GM21390 (cell line): ENCODE data around the gene ZNF48.
"Not testable (repeated sequence)": the region's sequence is repeated elsewhere in the genome, so short reads cannot be mapped to it uniquely, and the experiment has no call there.

Experiments
- ATAC-seq: cut with Tn5 transposase; IDR thresholded peaks from one replicate; pipeline ENCODE4 v1.9.1; 2021; ENCODE audit not compliant: unreplicated experiment

Gene ZNF48

DNA sequence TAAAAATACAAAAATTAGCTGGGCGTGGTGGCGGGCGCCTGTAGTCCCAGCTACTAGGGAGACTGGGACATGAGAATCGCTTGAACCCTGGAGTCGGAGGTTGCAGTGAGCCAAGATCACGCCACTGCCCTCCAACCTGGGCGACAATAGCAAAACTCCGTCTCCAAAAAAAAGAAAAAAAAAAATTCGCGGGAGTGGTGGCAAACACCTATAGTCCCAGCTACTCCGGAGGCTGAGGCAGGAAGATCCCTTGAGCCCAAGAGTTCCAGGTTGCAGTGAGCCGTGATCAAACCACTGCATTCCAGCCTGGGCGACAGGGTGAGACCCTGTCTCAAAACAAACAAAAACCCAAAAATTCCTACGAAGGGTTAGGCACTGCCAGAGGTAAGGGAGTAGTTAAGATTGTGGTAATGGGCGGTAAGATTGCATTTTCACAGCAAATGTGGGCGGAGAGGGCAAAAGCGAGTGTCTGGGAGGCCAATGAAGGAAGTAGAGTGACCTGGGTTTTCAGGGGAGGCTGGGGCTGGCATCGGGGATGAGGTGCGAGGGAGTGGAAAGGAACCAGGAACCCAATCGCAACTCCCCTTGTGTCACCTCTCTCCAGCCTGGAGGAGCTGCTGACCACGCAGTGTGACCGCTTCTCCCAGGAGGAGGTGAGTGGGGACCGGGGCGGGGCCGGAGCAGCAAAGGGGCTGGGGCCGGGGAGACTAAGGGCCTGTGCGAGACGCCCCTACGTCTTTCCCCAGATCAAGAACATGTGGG lies 18.0 kb upstream of the ZNF48 start:
- ATAC-seq: no peak

DNA sequence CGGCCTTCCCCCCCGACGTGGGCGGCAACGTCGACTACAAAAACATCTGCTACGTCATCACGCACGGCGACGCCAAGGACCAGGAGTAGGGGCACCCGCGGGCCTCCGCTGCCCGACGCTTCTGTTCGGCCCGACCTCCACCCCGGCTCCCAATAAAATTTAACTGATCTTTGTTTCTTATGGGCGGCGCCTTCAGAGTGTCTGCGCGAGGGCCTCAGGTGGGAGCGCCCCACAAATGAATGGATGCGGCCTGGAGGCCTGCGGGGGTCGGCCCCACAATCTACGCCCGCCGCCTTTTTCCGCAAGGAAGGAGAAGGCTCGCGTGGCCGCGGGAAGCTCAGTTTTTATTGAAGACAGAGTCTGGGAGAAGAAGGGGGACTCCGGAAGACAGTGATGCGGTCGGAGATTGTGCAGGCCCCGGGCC lies 17.4 kb upstream of the ZNF48 start:
- peak; percentile 26 for ATAC-seq

DNA sequence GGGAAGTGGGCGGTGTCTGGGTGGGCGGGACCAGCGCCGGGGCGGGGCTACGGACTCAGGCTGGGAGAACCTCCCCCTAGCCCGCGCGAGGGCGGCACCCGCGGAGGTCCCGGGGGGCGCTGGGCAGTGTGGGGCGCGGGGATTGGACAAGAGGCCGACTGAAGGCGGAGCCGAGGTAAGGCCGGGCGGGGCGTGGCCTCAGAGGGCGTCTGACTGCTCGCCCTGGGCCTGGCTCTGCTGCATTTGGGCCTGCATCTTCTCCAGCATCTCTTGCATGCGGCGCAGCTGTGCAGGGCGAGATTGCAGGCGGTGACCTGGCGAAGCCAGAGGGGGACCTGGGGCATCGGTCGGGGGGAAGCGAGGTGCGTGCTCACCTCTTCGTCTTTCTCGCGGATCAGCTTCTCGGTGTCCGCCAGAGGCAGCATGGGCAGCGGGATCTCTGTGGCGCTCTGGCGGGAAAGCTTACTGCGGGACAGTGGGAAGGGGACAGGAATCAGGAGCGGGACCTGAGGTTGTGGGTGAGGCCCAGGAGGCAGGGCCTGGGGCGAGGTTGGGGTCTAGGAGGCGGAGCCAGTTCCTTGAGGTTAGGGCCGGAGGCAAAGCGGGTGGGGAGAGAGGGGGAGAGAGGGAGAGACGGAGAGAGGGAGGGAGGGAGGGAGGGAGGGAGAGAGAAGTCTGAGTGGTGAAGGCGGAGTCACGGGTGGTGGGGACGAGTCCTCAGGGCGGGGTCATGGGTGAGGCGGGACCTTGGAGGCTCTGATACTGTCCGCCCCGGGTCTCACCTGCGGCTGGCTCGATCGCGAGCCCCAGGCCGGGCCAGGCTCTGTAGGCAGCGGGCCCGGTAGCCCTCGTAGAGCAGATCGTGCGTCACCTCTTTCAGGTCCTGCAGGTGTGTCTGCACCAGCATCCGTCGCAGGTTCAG lies 16.7 kb upstream of the ZNF48 start:
- ATAC-seq: peak; percentile 78

DNA sequence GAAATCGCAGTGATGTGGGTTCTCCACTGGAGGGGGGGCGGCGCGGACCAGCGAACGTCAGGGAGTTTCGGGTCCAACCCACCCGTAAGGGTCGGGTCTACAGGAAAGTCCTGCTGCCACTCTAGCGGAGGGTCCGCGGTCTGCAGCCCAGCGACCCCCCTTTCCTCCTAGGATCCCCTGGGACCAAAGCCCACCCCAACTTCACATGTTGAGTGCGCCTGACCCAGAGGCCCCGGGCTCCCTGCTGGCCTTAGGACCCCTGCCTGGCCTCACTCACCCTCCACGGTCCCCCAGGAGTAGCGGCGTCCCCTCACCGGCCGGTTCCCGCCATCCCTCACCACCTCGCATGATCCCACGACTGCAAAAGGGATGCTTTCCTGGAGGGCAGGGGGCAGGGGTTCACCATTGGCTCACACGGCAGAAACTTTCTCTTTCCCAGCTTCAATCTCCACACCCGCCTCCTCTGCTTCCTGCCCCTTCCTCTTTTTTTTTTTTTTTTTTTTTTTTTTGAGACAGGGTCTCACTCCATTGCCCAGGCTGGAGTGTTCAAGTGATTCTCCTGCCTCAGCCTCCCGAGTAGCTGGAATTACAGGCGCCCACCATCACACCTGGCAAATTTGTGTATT lies 15.9 kb upstream of the ZNF48 start:
- ATAC-seq: no peak

DNA sequence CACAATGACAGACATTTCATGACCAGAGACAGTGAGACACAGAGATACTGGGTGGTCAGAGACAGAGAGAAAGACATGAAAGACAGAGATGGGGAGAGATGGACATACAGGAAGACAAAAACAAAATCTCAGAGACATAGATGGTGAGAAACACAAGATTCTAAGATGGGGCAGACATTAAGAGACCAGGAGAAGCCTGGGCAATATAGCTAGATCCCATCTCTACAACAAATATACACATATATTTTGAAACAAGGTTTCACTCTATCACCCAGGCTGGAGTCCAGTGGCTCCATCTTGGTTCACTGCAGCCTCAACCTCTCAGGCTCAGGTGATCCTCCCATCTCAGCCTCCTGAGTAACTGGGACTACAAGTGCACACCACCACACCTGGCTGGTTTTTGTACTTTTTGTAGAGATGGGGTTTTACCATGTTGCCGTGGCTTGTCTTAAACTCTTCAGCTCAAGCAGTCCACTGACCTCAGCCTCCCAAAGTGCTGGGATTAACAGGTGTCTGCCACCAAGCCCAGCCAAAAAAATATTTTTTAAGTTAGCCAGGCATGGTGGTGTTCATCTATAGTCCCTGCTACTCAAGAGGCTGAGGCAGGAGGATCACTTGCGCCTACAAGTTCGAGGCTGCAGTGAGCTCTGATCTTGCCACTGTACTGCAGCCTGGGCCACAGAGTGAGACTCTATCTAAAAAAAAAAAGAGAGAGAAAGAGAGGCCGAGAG lies 15.0 kb upstream of the ZNF48 start:
- no peak for ATAC-seq

DNA sequence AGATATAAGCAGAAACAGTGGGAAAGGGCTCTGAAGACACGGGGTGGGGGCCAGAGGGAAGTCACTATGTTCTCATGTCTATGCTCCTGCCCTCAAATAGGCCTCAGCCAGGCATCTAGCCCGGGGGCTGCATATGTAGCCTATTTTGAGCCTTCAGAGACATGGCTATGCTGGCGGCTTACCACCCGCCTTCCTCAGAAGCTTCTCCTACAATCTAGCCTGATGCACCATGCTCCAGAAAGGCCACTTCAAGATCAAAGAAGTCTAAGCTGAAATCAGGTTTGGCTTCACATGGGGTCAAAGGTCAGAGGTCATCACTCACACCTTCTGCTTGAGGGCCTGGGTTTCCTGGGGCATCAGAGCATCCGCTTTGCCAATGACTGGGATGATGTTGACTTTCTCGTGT lies 14.4 kb upstream of the ZNF48 start:
- no peak for ATAC-seq

DNA sequence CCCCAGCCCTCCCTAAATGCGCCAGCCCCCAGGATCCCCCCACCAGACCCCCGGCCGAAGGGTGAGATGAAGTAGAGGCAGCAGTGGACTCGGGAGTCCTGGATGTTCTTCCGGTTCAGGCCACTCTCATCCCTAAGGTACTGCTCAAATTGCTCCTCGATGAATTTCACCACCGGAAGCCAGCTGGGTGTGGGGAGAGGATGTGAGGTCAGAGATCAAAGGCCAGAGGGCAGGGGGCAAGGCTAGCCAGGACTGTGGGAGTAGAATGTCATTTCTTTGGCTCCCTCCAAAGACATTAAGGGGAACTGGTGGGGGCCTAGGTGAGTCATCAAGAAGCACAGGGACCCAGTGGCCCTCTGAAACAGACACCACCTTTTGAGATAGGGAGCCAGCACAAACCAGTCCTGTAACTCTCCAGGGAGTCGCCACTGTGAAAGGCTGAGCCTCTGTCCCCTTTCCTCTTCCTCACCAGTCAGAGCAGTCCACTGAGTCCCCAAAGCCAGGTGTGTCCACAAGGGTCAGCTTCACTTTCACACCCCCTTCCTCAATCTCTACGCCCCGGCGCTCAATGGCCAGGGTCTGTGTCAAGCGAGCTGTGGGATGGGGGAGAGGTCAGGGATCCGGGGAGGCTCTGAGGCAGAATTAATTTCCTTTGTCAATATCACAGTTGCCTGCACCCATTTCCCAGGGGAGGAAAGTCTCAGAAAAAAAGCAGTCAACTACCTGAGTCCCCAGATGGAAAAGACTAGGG lies 13.8 kb upstream of the ZNF48 start:
- no peak for ATAC-seq

DNA sequence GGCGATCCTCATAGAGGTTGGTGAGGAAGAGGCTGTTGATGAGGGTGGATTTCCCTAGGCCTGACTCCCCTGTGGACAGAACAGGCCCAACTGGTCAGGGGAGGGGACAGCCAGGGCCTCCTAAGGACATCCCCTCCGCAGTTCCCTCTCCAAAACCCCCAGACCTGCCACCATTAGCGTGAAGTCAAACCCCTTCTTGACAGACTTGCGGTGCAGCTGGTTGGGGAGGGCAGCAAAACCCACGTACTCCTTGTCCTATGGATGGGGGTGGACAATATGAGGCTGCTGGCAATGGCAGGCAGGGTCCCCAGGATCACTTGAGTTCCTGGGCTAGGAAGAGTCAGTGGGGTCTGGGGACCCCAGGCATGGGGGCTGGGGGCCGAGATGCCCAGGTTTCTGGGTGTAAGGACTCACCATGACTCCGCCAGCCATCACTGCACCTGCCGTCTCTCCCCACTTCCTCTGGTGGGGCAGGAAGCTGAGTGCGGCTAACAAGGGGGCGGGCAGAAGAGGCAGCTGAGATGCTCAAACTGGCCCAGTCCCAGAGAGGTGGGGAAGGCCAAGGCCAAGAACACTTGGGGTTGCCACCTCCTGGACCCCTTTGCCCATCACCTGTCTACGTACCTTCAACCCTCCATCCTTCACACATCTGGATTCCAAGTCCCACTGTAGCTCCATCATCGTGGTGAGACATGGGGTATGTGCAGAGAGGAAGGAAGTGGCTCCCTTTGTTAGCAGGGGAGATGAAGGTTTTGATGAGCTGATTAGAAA lies 12.9 kb upstream of the ZNF48 start, which contains the start of gene SEPTIN1:
SEPTIN1 (minus strand) TSS at position 451 of the 771 bp plus-strand sequence; CDS start at position 432, 19 bp downstream.
- no peak for ATAC-seq

DNA sequence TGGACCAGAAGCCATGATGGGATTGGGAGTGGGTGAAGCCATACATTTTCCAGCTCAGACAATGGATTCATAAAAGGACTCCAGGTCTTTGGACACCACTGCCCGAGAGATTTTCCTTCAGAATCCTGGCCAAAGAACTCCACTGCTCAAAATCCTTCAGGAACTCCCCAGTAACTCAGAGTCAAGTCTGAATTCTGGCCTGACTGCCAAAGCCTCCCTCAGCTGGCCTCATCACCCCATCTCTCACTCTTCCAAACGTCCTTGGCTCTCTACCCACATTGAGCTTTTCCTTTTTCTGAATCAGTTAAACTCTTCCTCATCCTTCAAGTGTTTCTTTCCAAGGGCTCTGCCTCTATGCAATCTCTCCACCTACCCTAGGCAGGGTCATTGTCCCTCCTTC lies 11.7 kb upstream of the ZNF48 start:
- no peak for ATAC-seq

DNA sequence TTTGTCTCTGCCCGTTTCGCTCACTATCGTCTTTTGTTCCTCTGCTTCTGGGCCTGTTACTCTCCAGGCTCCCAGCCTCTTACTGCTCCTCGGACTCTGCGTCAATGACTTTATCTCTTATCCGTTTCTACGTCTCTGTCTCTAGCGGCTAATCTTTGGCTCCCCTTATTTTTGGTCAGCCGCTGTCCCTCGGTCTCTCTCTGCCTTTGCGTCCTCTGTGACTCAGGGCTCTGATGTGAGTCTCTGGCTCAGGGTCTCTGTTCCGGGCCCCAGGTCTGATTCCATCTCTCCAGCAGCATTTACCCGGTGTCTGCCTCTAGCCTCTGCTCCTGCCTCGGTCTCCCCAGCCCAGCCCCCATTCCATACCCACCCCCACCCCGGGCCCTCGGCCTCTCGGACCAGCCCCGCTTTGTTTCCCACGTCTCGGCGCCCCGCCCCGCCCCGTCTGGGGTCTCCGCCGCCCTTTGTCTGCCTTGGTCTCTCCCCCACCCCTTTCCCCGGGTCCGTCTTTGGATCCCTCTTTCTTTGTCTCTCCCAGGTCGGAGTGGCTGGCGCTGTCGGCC lies 547 bp upstream of the ZNF48 start:
- no peak for ATAC-seq

DNA sequence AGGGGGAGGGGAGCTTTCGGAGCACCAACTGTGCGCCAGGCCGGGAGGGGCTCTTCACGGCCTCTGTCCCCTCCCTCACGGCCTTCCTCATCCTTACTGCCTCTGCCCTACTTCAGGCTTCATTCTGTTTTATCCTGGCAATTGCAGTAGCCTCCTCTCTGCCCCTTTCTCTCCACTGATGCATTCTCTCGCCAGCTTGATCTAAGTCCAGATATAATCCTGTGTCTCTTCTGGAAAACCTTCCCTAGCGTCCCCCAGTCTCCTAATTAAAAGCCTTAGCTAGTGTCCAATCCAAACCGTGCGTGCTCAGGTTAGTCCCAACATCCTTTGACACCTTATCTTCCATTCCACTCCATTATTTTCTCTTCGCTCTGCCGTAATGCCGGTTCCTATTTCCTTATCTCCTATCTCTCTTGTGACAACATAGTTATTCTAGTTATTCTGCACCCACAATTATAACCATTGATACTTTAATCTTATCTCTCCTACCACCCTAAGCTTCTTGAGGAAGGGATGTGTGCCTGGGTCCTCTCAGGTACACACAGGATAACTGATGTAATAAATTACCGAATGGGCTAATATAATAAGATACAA lies 869 bp downstream of the ZNF48 start:
- ATAC-seq: no peak

DNA sequence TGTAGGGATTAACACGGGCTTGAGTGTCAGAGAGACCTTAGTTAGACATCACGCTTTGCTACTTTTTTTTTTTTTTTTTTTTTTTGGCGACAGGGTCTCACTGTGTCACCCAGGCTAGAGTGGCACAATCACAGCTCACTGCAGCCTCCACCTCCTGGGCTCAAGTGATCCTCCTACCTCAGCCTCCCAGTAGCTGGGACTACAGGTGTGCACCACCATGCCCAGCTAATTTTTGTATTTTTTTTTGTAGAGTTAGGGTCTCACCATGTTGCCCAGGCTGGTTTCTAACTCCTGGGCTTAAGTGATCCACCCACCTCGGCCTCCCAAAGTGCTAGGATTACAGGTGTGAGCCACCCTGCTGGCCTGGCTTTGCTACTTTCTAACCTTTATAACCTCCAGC lies 1.4 kb downstream of the ZNF48 start:
- ATAC-seq: not testable (repeated sequence)

DNA sequence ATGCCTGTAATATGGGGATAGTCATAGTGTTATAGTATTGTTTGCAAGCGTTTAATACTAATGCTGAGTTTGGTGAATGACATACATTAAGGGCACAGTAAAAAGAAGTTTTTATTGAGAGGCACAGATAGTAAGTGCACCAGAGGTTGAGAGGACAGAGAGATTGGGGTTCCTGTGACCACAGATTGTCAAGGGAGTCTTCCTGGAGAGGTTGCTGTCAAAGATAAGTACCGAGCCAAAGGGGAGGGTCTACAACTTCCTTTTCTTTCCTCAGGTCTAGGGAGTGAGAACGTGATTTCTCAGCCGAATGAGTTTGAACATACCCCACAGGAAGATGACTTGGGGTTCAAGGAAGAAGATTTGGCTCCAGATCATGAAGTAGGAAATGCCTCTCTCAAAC lies 1.8 kb downstream of the ZNF48 start:
- ATAC-seq: no peak

DNA sequence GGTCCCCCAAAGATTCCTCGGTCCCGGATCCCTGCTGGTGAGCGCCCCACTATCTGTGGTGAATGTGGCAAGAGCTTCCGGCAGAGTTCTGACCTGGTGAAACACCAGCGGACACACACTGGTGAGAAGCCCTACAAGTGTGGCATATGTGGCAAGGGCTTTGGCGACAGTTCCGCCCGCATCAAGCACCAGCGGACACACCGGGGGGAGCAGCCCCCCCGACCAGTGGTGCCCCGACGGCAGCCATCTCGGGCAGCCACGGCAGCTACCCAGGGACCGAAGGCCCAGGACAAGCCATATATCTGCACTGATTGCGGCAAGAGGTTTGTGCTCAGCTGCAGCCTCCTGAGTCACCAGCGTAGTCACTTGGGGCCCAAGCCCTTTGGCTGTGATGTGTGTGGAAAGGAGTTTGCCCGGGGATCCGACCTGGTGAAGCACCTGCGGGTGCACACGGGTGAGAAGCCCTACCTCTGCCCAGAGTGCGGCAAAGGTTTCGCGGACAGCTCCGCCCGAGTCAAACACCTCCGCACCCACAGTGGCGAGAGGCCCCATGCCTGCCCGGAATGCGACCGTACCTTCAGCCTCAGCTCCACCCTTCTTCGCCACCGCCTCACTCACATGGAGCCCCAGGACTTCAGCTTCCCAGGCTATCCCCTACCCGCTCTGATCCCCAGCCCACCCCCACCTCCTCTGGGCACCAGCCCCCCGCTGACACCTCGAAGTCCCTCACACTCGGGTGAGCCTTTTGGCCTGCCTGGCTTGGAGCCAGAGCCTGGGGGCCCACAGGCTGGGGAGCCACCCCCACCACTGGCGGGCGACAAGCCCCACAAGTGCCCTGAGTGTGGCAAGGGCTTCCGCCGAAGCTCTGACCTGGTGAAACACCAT lies 2.8 kb downstream of the ZNF48 start:
- ATAC-seq: no peak

DNA sequence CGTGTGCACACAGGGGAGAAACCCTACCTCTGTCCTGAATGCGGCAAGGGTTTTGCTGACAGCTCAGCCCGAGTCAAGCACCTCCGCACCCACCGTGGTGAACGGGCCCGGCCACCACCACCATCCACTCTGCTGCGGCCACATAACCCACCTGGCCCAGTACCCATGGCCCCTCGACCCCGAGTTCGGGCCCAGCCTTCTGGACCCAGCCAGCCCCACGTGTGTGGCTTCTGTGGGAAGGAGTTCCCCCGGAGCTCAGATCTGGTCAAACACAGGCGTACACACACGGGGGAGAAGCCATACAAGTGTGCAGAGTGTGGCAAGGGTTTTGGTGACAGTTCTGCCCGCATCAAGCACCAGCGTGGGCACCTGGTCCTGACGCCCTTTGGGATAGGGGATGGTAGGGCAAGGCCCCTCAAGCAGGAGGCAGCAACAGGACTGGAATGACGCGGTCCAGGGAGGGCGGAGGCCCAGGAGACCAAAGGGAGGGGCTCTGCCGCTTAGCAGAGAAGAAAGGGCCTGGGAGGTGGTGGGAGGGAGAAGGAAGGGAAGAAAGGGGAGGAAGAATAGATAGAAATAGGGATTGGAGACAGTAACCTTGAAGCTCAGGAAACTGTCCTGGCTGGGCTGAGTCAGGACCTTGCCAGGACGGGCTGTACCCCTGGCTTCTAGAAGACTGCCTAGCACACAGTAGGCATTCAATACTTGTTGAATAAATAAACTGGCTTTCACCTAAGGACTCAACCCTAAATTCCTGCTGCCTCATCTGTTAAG lies 3.6 kb downstream of the ZNF48 start:
- no peak for ATAC-seq

DNA sequence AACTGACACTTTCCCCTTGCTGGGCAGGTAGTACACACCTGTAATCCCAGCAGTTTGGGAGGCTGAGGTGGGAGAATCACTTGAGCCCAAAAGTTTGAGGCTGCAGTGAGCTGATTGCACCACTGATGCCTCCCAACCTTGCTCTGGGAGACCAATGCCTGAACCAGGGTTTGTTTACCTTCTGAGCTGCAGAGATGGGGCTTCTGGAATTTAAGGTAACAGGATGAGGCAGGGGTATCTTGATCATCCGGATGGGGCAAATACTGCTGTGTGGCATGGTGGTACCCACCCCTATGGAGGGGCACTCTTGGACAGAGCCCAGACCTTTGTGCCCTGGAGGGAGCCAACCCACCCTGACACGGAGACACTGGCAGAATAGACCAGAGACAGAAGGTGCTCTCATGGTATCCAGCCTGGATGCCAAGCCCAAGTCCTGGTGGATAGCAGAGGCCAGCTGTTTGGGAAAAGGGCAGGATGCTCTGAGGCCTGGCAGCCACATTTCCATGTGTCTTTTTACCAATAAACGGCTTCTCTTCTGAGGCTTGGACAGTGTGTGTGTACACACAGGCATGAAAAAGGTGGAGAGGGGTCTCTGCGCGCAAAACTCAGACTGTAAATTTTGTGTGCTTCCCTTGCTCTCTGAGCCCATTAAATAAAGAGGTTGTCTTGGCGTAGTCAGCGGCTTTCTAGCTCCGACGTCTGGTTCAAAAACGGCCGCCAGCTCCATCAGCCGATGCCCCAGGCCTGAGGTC lies 4.4 kb downstream of the ZNF48 start:
- ATAC-seq: no peak
